HUES6 (cell line): Measurements from ENCODE around the gene TGFBR3.

Source experiments
- H3K27ac ChIP-seq: 2 replicates; pipeline ENCODE4 v1.7.0; 2013; ENCODE audit warnings: low read depth, mild to moderate bottlenecking, low read length, inconsistent platforms
- H3K27me3 ChIP-seq: 2 replicates; pipeline ENCODE4 v1.6.1; 2013; ENCODE audit warnings: low read length; ENCODE audit not compliant: control insufficient read depth, insufficient read depth
- H3K36me3 ChIP-seq: 2 replicates; pipeline ENCODE4 v1.6.1; 2013; ENCODE audit warnings: low read length; ENCODE audit not compliant: control insufficient read depth, insufficient read depth
- H3K4me1 ChIP-seq: 2 replicates; pipeline ENCODE4 v1.6.1; 2013; ENCODE audit warnings: low read length; ENCODE audit not compliant: control insufficient read depth, insufficient read depth
- H3K4me3 ChIP-seq: 2 replicates; pipeline ENCODE4 v1.5.1; 2013; ENCODE audit warnings: low read depth, low read length
- H3K9ac ChIP-seq: one replicate; pipeline ENCODE4 v1.6.1; 2013; ENCODE audit warnings: mild to moderate bottlenecking, low read length
- H3K9me3 ChIP-seq: 2 replicates; pipeline ENCODE4 v1.6.1; 2013; ENCODE audit warnings: low read depth, low read length; ENCODE audit not compliant: control insufficient read depth, insufficient read depth

Gene TGFBR3

GRCh38 chr1:91900562-91900961, 14.6 kb upstream of the TGFBR3 start:
- H3K4me3 ChIP-seq: no peak overlapping the region
- H3K27me3 ChIP-seq: no peaks in the 10 kb centered on the region
- no peaks in the 10 kb centered on the region for H3K9me3 ChIP-seq
- no peak overlapping the region for H3K9ac ChIP-seq
- no peaks in the 10 kb centered on the region for H3K4me1 ChIP-seq
- no peak overlapping the region for H3K27ac ChIP-seq
- no peaks in the 10 kb centered on the region for H3K36me3 ChIP-seq

DNA sequence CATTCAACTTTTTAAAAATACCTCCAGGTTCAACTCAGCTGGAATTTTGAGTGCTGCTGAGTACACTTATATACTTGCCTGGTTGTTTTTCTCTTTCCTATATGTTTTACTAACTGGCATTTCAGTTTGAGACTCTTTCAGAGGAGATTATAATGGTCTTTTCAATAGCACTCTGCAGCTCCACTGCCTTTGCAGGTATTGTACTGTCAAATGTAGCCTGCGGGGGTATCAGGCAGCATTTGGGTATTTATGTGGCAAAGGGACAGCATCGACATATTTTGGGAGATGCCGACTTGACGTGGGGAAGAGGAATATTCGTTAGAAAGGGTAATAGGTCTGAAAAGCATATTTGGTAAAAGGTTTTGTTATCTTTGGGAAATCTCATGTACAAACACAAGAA, 11.1 kb upstream of the TGFBR3 start:
- no peaks in the 10 kb centered on the region for H3K27me3 ChIP-seq
- H3K27ac ChIP-seq: no peak overlapping the region
- no peaks in the 10 kb centered on the region for H3K36me3 ChIP-seq
- no peak overlapping the region for H3K4me3 ChIP-seq
- H3K9ac ChIP-seq: no peak overlapping the region
- peaks cover 6% of the 10 kb centered on the region; the same call in 1 of the 2 replicates for H3K4me1 ChIP-seq
- no peaks in the 10 kb centered on the region for H3K9me3 ChIP-seq

GRCh38 chr1:91895832-91896556, 10.0 kb upstream of the TGFBR3 start:
- Histone ChIP-seq H3K9me3 (no peaks in the 10 kb centered on the region), H3K9ac (no peak overlapping the region), H3K36me3 (no peaks in the 10 kb centered on the region), H3K4me1 (peaks cover 11% of the 10 kb centered on the region; the same call in 1 of the 2 replicates), H3K27ac (no peak overlapping the region), H3K4me3 (no peak overlapping the region), H3K27me3 (no peaks in the 10 kb centered on the region)

- H3K27ac ChIP-seq: no peak overlapping the region
- peaks cover 17% of the 10 kb centered on the region; the same call in 1 of the 2 replicates for H3K4me1 ChIP-seq
- H3K4me3 ChIP-seq: no peak overlapping the region
- H3K36me3 ChIP-seq: no peaks in the 10 kb centered on the region
- H3K9me3 ChIP-seq: no peaks in the 10 kb centered on the region
- H3K27me3 ChIP-seq: no peaks in the 10 kb centered on the region
- no peak overlapping the region for H3K9ac ChIP-seq
Observed at GRCh38 chr1:91894036-91894761, 8.2 kb upstream of the TGFBR3 start.

- peaks cover 8% of the 10 kb centered on the region for H3K27me3 ChIP-seq
- no peak overlapping the region for H3K27ac ChIP-seq
- no peaks in the 10 kb centered on the region for H3K9me3 ChIP-seq
- H3K4me3 ChIP-seq: no peak overlapping the region
- H3K4me1 ChIP-seq: peaks cover 17% of the 10 kb centered on the region; the same call in 1 of the 2 replicates
- H3K9ac ChIP-seq: no peak overlapping the region
- H3K36me3 ChIP-seq: no peaks in the 10 kb centered on the region
Observed at GRCh38 chr1:91891969-91892368, 6.0 kb upstream of the TGFBR3 start.

DNA sequence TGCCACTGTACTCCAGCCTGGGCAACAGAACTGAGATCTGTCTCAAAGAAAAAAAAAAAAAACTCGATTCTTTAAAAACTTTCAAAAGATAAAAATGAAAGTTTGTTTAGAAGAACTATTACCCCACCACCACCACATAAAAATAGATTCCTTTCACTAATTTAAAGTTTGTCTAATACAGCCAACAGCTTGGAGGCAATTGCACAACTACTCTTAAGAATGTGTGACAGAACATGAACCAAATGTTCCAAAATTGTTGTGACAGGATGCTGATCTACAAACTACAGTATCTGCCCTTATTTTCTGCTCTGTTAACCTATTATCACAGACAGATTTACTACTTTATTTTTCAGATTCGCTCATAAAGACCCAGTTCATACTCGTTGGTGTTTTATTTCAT, 5.5 kb upstream of the TGFBR3 start:
- Histone ChIP-seq H3K9me3 (no peaks in the 10 kb centered on the region), H3K27me3 (peaks cover 13% of the 10 kb centered on the region), H3K9ac (no peak overlapping the region), H3K4me1 (peaks cover 21% of the 10 kb centered on the region; the same call in 1 of the 2 replicates), H3K4me3 (no peak overlapping the region), H3K27ac (no peak overlapping the region), H3K36me3 (no peaks in the 10 kb centered on the region)

GRCh38 chr1:91889717-91890459, 3.9 kb upstream of the TGFBR3 start:
- H3K27me3 ChIP-seq: peaks cover 29% of the 10 kb centered on the region
- H3K9ac ChIP-seq: no peak overlapping the region
- H3K4me1 ChIP-seq: peaks cover 22% of the 10 kb centered on the region; the same call in 1 of the 2 replicates
- no peak overlapping the region for H3K4me3 ChIP-seq
- H3K9me3 ChIP-seq: no peaks in the 10 kb centered on the region
- no peaks in the 10 kb centered on the region for H3K36me3 ChIP-seq
- no peak overlapping the region for H3K27ac ChIP-seq

GRCh38 chr1:91885213-91885715, 687 bp downstream of the TGFBR3 start:
- no peak overlapping the region for H3K27ac ChIP-seq
- H3K4me1 ChIP-seq: peaks cover 15% of the 10 kb centered on the region; the same call in 1 of the 2 replicates
- no peaks in the 10 kb centered on the region for H3K36me3 ChIP-seq
- peaks cover 44% of the 10 kb centered on the region for H3K27me3 ChIP-seq
- peak overlapping the region; percentile 78 for H3K9ac ChIP-seq
- H3K9me3 ChIP-seq: no peaks in the 10 kb centered on the region
- peak overlapping the region; percentile 88 for H3K4me3 ChIP-seq

DNA sequence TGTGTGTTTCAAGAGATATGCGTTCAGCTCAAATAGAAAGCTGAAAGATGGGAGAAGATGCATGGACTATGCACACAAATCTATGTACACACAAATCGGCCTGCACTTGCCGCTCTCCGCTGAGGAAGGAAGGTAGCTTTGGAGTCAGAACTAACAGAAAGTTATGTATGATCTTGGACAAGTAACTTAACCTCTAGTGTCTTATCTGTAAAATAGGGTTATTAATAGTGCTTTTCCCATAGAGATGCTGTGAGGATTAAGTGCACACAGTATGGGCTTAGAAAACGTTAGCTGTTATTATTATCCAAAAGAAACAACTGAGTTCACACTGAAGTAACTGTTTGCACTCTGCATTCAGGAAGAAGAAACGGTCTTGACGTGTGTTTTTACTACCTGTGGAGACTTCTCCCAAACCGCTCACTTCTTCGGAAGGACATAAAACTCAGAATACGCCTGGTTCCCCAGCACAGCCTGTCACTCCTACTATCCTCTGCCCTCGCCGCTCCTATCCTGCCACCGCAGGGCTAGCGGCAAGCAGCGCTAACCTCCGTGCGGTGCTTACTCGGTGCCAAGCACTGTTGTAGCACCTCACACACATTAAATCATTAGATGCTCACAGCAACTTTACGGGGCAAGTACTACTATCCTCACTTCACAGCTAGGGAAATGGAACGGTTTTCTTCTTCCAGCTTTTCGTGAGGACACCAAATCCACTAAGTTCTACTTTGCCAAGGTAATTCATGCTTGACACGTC, 1.3 kb downstream of the TGFBR3 start:
- Histone ChIP-seq H3K4me3 (peak overlapping the region; percentile 88), H3K4me1 (peaks cover 10% of the 10 kb centered on the region; the same call in 1 of the 2 replicates), H3K9ac (no peak overlapping the region), H3K27me3 (peaks cover 44% of the 10 kb centered on the region), H3K9me3 (no peaks in the 10 kb centered on the region), H3K36me3 (no peaks in the 10 kb centered on the region), H3K27ac (no peak overlapping the region)

DNA sequence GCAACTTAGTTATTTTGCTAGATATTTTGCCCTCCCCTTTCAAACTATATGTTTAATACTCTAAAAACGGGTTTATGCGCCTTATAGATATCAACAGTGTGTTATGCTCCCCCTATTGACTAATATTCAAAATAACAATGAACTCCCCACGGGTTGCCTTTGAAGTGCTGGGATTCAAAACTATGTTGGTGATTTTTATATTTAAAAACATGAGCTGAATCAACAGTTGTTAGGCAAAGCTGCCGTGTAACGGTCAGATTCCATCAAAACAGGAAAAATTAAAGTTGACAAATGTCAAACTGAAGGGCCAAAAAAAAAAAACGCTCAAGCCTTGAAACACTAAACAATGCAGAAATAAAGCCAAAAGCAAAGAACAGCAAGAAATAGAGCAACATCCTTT, 2.5 kb downstream of the TGFBR3 start:
- Histone ChIP-seq H3K9ac (no peak overlapping the region), H3K36me3 (no peaks in the 10 kb centered on the region), H3K4me3 (no peak overlapping the region), H3K4me1 (0 out of 2 replicates have a peak, but pooled peaks cover 9% of the 10 kb centered on the region), H3K27me3 (peaks cover 44% of the 10 kb centered on the region), H3K9me3 (no peaks in the 10 kb centered on the region), H3K27ac (no peak overlapping the region)
